C4-2B (cell line): ENCODE measurements around the gene PRPF6.

ENCODE experiments used
- H3K27ac ChIP-seq: fragments of 450-650 bp; 2 replicates; pipeline ENCODE4 v1.5.1; 2017
- ZFX ChIP-seq: fragments of 450-650 bp; IDR thresholded peaks from 2 replicates; pipeline ENCODE4 v1.6.1; 2017
- TF ChIP-seq, protein P1 (sequence below): fragments of 450-650 bp; conservative IDR thresholded peaks from 2 replicates; pipeline ENCODE4 v1.5.1; 2017; ENCODE audit warnings: mild to moderate bottlenecking

Gene PRPF6

DNA sequence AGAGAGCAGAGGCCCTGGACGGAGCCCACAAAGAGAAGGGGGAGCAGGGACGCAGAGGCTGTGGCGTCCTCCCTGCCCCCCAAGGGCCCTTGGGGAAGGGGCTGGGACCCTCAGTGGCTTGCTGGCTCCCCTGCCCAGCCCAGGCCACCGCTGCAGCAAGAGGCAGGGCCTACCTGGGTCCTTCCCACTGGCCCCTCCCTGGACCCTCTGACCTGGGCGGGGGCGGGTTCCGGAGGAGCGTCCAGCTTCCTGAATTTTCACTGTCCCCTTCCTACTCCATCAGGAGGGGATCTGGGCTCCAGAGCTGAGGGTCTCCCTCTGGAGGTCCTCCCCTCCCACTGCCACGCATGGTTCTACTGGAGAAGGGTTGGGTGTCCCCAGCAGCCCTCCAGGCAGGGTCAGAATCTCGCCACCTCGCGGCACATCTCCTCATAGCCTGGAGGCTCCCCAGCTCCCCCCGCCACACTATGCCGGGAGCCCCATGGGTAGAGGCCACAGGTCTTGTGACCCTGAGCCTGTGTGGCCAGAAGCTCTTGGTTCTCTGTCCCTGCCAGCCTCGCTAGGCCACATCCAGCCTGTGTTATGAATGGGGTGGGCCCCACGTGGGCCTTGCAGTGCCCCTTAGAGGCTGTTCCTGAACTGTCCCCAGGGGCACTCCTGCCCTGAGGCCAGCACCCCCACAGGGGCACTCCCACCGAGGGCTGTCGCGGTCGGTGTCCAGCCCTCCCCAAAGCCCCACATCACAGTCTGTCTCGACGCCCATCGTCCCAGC, 69.5 kb downstream of the PRPF6 start:
- no peak for TF ChIP-seq ZFX
- TF ChIP-seq, protein P1, sequence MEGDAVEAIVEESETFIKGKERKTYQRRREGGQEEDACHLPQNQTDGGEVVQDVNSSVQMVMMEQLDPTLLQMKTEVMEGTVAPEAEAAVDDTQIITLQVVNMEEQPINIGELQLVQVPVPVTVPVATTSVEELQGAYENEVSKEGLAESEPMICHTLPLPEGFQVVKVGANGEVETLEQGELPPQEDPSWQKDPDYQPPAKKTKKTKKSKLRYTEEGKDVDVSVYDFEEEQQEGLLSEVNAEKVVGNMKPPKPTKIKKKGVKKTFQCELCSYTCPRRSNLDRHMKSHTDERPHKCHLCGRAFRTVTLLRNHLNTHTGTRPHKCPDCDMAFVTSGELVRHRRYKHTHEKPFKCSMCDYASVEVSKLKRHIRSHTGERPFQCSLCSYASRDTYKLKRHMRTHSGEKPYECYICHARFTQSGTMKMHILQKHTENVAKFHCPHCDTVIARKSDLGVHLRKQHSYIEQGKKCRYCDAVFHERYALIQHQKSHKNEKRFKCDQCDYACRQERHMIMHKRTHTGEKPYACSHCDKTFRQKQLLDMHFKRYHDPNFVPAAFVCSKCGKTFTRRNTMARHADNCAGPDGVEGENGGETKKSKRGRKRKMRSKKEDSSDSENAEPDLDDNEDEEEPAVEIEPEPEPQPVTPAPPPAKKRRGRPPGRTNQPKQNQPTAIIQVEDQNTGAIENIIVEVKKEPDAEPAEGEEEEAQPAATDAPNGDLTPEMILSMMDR = no peak
- no peak overlapping the region for H3K27ac ChIP-seq

DNA sequence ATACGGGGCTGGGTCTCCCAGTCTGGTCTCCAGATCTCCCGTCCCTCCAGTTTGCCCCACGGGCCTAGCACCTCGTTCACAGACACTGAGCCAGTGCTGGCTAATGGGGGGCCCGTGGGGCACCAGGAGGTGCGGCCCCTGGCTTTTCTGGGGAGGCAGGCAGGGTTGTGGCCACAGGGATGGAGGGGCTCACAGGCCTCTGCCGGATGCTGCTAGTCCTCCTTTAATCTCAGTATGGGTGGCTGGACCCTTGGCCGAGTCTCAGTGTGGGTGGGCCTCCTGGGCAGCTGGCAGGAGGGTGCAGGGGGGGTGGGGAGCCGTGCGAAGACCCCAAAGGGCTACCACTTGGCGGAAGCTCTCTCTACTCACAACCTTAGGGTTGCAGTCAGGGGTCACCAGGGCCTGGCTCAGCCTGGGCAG, 70.1 kb downstream of the PRPF6 start:
- TF ChIP-seq, protein P1 = no peak
- TF ChIP-seq ZFX = no peak
- no peak overlapping the region for H3K27ac ChIP-seq

DNA sequence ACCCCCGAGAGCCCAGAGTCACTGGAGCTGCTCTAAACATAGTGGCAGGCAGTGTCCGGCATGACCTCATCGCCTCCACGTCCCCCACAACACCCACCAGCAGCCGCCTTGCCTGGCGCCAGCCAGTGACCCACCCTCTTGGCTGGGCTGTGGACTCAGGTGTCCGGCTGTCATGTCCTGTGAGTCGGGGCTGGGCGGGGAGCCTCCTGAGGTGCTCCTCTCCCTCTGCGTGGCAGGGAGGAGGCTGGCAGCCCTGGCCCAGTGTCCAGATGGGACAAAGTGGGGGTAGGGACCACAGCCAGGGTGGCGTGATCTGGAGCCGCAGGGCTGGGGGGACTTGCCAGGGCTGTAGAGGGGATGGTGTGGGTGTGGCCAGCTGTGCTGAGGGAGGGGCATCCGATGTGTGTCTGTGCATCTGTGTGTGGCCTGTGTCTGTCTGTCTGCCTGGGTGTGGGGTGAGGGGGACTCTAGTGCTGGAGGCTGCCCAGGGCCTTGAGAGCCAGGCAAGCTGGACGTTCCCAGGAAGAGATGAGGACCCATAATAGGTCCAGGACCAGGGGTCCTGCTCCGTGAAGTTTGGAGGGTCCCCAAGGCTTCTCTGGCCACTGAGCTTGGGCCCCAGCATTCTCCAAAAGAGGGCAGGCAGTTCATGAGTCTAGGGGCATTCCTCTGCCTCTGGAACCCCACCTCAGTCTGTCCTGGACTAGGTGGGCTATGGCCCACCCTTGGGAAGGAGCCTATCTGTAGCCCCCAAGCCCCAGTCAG, 70.8 kb downstream of the PRPF6 start:
- H3K27ac ChIP-seq = no peak overlapping the region

DNA sequence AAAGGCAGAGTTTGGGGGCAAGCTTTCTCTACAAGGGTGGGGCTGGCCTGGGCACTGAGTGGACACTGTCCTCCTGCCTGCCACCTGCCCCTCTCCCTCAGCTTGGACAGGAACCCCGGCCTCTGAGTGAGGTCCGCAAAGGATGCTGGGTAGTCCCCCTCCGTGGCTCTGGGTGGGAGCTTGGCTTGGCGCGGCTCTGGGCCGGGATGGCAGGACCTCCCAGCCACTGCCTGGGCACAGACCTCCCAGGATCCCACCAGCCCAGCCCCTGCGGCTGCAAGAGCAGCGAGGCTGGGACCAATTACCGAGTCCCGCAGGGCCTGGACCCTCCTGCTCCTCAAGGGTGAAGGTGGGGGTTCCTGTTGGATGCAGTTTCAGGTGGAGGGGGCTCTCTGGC, 71.4 kb downstream of the PRPF6 start:
- no peak for TF ChIP-seq ZFX
- TF ChIP-seq, protein P1 = no peak
- no peak overlapping the region for H3K27ac ChIP-seq

More for the DNA sequence above, 70.8 kb downstream of the PRPF6 start:
- TF ChIP-seq, protein P1 = no peak
- TF ChIP-seq ZFX = no peak

DNA sequence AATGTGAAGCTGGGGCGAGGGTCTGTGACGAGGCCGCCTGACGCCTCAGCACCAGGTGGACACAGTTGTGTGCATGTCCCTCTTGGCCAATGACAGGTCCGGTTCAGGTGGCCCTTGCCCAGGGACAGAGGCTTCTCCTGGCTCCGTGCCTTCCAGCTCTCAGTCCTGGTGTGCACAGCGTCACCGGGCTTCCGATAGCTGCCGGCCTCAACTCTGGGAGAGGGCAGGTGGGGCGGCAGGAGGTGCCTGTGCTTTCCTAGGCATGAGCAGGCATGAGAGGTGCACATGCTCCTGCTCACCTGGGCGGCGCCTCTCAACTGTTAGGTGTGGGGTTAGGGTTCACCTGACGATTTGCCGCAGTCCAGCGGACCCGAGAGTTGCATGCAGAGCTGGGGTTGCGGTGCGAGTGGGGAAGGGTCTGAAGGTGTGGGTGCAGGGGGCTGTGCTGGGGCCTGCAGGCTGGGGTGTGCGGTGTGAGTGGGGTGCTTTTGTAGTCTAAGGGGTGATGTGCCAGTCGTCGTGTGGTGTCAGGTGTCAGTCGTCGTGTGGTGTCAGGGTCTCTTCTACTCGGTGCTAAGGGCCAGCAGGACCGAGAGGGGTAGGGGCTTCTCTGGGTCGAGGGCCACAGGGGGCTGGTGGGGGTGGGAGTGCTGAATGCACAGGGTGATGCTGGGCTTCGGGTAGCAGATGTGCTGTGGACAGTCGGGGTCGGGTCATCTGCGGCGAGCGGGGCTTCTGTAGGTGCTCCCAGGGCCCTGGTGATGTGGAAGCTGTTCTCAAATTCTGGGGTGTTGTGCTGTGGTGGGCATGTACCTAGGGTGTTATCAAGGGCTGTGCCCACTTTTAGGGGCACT, 72.3 kb downstream of the PRPF6 start:
- no peak overlapping the region for H3K27ac ChIP-seq
- TF ChIP-seq, protein P1 = no peak
- no peak for TF ChIP-seq ZFX

DNA sequence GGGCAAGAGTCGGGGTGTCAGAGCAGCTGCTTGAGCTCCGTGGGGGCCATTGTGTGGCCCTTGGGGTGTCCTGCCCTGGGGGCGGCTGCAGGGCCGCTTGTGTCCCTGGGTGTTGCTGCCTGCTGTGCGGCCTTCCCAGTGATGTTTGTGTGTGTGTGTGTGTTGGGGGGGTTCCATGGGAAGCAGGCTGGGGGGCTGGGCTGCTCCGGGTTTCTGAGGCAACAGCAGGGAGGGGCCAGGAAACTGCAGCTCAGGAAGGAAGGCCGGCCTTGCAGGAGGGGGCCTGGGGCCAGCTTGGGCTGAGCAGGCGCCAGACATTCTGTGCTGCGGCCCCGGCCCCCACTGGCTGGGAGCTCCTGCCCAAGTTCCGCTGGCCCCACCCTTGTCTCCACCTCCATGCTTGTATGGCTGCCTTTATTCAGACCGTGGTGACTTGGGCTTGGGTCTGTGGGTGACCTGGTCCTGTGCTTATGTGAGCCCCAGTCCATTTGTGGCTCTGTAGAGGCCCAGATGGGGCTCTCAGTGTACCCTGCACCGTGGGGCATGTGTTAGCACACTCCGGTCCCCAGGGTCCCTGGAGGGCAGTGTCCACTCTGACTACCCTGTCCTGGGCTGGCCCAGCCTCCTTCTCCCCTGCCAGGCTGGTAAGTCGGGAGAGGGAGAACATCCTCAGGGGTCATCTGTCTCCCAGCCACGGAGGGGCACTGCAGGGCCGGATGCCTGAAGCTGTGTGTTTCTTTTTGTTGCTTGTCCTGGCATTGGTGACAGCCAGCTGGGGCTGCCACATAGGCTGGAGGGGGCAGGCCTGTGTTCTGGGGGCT, 73.1 kb downstream of the PRPF6 start:
- no peak overlapping the region for H3K27ac ChIP-seq
- TF ChIP-seq, protein P1 = no peak; the same call in 1 of the 2 replicates
- no peak for TF ChIP-seq ZFX
